Heart left ventricle (tissue), 16 donors: ENCODE measurements around the gene PSMD4. TPM values are rescaled to one million over a fixed set of nuclear protein-coding genes. Genes with fewer than 3 reads are reported as not detected.

ENCODE experiments used
- ATAC-seq, 4 donors: fragments of 200-7000 bp; cut with Tn5 transposase; one replicate each; pipeline ENCODE4 v1.9.1; 2020 to 2022; ENCODE audit warnings: moderate library complexity in 4 of 4, mild to moderate bottlenecking in 3 of 4, moderate number of reproducible peaks in 1 of 4
- DNase-seq, 5 donors: peaks; one replicate each; pipeline ENCODE4 v3.0.0-alpha.2; 2020
- H3K27ac ChIP-seq, 12 donors: fragments of 200-600 bp; sonication (generic) in 4 of 12; one replicate each; pipeline versions ENCODE4 v1.5.0 to v1.8.0; 2016 to 2022; ENCODE audit warnings: mild to moderate bottlenecking in 2 of 12
- H3K27me3 ChIP-seq, 9 donors: fragments of 200-600 bp; sonication (generic) in 2 of 9; one replicate each; pipeline versions ENCODE4 v1.5.1 to v1.8.0; 2016 to 2022; ENCODE audit warnings: mild to moderate bottlenecking in 3 of 9
- H3K36me3 ChIP-seq, 9 donors: fragments of 200-600 bp; sonication (generic) in 2 of 9; one replicate each; pipeline versions ENCODE4 v1.5.0 to v1.8.0; 2018 to 2022; ENCODE audit warnings: mild to moderate bottlenecking in 2 of 9
- H3K4me1 ChIP-seq, 12 donors: fragments of 200-600 bp; sonication (generic) in 4 of 12; one replicate each; pipeline versions ENCODE4 v1.5.0 to v1.8.0; 2016 to 2022; ENCODE audit warnings: mild to moderate bottlenecking in 3 of 12
- H3K4me3 ChIP-seq, 12 donors: fragments of 200-600 bp; sonication (generic) in 4 of 12; one replicate each; pipeline versions ENCODE4 v1.5.0 to v1.8.0; 2017 to 2022; ENCODE audit warnings: mild to moderate bottlenecking in 9 of 12, moderate library complexity in 4 of 12
- H3K9me3 ChIP-seq, 12 donors: fragments of 200-600 bp; sonication (generic) in 4 of 12; one replicate each; pipeline versions ENCODE4 v1.5.0 to v1.8.0; 2016 to 2022; ENCODE audit warnings: mild to moderate bottlenecking in 1 of 12
- POLR2A ChIP-seq, 2 donors: fragments of 450-650 bp; IDR thresholded peaks; one replicate each; pipeline ENCODE4 v1.6.1; 2017; ENCODE audit warnings: antibody characterized with exemption in 2 of 2, mild to moderate bottlenecking in 2 of 2, moderate library complexity in 2 of 2
- WGBS, 4 donors: extraction: QIAGEN DNeasy Blood & Tissue Kit in 2 of 4; methylation state at CpG; one replicate each; pipeline versions ENCODE4 v1.1.5 to v1.1.7; 2013 to 2018; 5-methylcytosine and 5-hydroxymethylcytosine counted together
- intact Hi-C, 10 donors: fragments of 100-400 bp; cut with DNase I; formaldehyde crosslinking; loops; one replicate each; pipeline versions ENCODE4 v1.11.1 to v1.14.2; 2022
- polyA plus RNA-seq, 2 donors: library from polyadenylated mRNA; stranded (reverse); fragments of 200-250 nt; gene quantifications; one replicate each; pipeline ENCODE4 v1.2.3, GENCODE V29; 2013
- total RNA-seq, 9 donors: library from RNA; depleted of rRNA in 2 of 9; stranded (reverse); fragments of >200 nt in 2 of 9; fragmentation: NEBNext Ultra II Directional in 3 of 9; extraction: Animal tissue kit (Norgen Biotek cat#: 25700) in 3 of 9; gene quantifications; one replicate each; pipeline versions ENCODE4 v1.1.0 to v1.2.4, GENCODE V29; 2016 to 2023
- TF ChIP-seq, protein P1 (sequence below), 12 donors: fragments of 200-600 bp; sonication (generic) in 4 of 12; IDR thresholded peaks; one replicate each; pipeline versions ENCODE4 v1.5.0 to v1.8.0; 2018 to 2022; ENCODE audit warnings: antibody characterized with exemption in 12 of 12, mild to moderate bottlenecking in 5 of 12
- donor health status: ischemic (EF 13 %, LVEDD 7.1; RV severe dilation, severe dysfunction).
- donor health status: healthy with polysubstance abuse.
- donor health status: DM: no; HTN: yes; CAD: no.
- donor health status: DM: no; HTN: no; CAD: no.
- donor health status: ischemic (EF 25% LVEDD 6.9; RV normal size, moderate dysfunction).
- donor health status: ischemic (EF 25% LVEDD 5.7; RV mildly dilated, moderate dysfunction).
- donor health status: healthy.
- donor health status: DM: yes; HTN: yes; CAD: no.
- donor health status: ischemic (EF 35%, LVEDD 5.7; RV mildly dilated, moderate dysfunction).
- donor health status: nonischemic (EF 11% LVEDD 7.7; RV severe dilation, severe dysfunction).
- donor health status: DM: yes; HTN: yes; CAD: no.
- donor health status: PGD.
- donor health status: ischemic (EF 29% LVEDD 5.4; RV normal size, mild dysfunction).
- donor health status: nonischemic (EF 23%, LVEDD 6.1; RV moderate dilation, normal function).

Gene PSMD4
- total and polyA plus RNA-seq, 11 donors = 127 to 231 (median 143) TPM

DNA sequence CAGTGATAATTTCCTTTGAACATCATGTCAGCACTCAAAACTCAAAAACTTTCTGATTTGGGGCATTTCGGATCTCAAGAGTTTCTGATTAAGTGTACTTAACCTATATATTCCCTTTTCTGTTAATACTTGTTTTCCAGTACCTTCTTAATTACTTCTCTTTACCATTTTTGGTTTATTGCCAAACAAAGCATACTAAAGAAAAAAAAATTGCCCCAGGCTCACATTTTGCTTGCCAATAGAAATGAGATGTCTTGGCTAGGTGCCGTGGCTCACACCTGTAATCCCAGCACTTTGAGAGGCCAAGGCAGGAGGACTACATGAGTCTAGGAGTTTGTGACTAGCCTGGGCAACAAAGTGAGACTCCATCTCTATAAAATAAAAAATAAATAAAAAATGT lies 4.8 kb downstream of the PSMD4 start:
- 78 to 84% (median 82%) methylated on average over 2 of the region's 2 CpGs for WGBS, 4 donors
- intact Hi-C loops = loop anchor here in 1 of 10 donors (10.0 kb wide), 1 partner anchor 165 kb away; no protein-coding TSS in a partner anchor
- no peak for TF ChIP-seq POLR2A (IDR thresholded peaks at IDR 0.05)
- TF ChIP-seq, protein P1, sequence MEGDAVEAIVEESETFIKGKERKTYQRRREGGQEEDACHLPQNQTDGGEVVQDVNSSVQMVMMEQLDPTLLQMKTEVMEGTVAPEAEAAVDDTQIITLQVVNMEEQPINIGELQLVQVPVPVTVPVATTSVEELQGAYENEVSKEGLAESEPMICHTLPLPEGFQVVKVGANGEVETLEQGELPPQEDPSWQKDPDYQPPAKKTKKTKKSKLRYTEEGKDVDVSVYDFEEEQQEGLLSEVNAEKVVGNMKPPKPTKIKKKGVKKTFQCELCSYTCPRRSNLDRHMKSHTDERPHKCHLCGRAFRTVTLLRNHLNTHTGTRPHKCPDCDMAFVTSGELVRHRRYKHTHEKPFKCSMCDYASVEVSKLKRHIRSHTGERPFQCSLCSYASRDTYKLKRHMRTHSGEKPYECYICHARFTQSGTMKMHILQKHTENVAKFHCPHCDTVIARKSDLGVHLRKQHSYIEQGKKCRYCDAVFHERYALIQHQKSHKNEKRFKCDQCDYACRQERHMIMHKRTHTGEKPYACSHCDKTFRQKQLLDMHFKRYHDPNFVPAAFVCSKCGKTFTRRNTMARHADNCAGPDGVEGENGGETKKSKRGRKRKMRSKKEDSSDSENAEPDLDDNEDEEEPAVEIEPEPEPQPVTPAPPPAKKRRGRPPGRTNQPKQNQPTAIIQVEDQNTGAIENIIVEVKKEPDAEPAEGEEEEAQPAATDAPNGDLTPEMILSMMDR (IDR thresholded peaks at IDR 0.05) = no peak
- Histone ChIP-seq H3K27me3 (no peaks in the 10 kb centered on the region), H3K36me3 (peaks cover 0 to 34% (median 24%) of the 10 kb centered on the region in 9 donors), H3K9me3 (no peaks in the 10 kb centered on the region), H3K27ac (no peak overlapping the region), H3K4me1 (peaks cover 0 to 22% (median 9%) of the 10 kb centered on the region in 12 donors), H3K4me3 (no peak overlapping the region)
- DNase-seq (no peak), ATAC-seq (no peak)

DNA sequence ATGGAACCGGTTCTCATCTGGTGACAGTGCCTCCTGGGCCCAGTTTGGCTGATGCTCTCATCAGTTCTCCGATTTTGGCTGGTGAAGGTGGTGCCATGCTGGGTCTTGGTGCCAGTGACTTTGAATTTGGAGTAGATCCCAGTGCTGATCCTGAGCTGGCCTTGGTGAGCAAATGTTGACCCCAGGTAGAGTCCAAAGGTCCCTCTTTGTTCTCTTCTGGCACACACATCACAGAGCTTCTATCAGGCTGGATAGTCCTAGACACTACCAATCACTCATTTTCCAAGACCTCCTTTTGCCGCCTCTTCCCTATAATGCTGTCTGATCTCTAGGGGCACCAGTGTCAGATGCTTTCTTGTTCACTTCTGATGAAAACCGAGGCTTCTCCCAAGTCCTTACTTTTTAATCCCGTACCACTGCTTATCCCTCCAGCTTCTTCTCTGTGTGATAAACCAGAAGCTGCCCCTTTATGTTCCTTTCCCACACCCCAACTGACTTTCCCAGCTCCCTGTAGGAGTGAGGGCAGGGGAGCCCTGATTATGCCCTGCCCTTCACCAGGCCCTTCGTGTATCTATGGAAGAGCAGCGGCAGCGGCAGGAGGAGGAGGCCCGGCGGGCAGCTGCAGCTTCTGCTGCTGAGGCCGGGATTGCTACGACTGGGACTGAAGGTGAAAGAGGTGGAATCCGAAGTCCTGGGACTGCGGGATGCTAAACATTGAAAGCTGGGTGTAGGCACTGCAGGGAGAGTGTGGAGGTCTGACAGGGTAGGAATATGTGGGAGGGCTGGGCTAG lies 11.1 kb downstream of the PSMD4 start:
- ATAC-seq = no peak
- intact Hi-C loops = no loop called here
- TF ChIP-seq, protein P1 (IDR thresholded peaks at IDR 0.05) = no peak
- no peak for TF ChIP-seq POLR2A (IDR thresholded peaks at IDR 0.05)
- Histone ChIP-seq H3K4me3 (no peak overlapping the region), H3K36me3 (peaks cover 0 to 87% (median 82%) of the 10 kb centered on the region in 9 donors), H3K4me1 (no peaks in the 10 kb centered on the region), H3K9me3 (no peaks in the 10 kb centered on the region), H3K27me3 (no peaks in the 10 kb centered on the region), H3K27ac (no peak overlapping the region)
- no peak for DNase-seq
- WGBS, 4 donors = 87 to 96% (median 90%) methylated on average over 14 of the region's 14 CpGs

DNA sequence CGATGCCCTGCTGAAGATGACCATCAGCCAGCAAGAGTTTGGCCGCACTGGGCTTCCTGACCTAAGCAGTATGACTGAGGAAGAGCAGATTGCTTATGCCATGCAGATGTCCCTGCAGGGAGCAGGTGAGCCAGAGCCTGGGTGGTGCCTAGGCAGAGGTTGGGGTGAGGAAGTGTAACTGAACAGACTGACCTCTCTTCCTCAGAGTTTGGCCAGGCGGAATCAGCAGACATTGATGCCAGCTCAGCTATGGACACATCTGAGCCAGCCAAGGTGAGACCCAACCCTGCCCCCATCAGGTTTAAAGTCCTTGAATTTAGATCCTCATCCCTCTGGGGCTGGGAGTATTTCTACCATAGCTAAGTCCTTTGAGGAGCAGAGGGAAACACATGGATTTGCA lies 11.8 kb downstream of the PSMD4 start:
- Histone ChIP-seq H3K4me3 (no peak overlapping the region), H3K27ac (no peak overlapping the region), H3K27me3 (no peaks in the 10 kb centered on the region), H3K9me3 (no peaks in the 10 kb centered on the region), H3K4me1 (peaks cover 0 to 1% (median 0%) of the 10 kb centered on the region in 12 donors), H3K36me3 (peaks cover 0 to 89% (median 83%) of the 10 kb centered on the region in 9 donors)
- intact Hi-C loops = no loop called here
- no peak for ATAC-seq
- 92 to 100% (median 96%) methylated on average over 3 of the region's 3 CpGs for WGBS, 4 donors
- no peak for TF ChIP-seq POLR2A (IDR thresholded peaks at IDR 0.05)
- TF ChIP-seq, protein P1 (IDR thresholded peaks at IDR 0.05) = no peak
- no peak for DNase-seq

DNA sequence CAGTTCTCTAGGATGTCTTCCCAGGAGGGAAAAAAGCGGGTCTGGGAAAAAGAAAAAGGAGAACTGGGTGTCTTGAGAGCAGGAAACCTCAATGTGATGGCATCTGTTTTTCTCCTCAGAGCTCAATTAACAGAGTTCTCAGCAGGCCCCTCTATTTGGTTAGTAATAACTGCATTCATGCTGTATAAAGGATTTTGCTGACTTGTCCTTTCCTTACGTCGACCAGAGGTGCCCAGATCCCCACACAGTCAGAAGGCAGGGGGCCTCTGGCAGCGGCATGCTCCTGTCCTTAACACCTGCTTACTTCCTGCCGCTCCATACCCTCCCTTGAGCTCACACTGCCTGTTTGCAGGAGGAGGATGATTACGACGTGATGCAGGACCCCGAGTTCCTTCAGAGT lies 12.3 kb downstream of the PSMD4 start:
- peaks cover 0 to 87% (median 81%) of the 10 kb centered on the region in 9 donors for H3K36me3 ChIP-seq
- peaks cover 0 to 6% (median 1%) of the 10 kb centered on the region in 12 donors for H3K4me1 ChIP-seq
- TF ChIP-seq, protein P1 (IDR thresholded peaks at IDR 0.05) = no peak
- no peak for TF ChIP-seq POLR2A (IDR thresholded peaks at IDR 0.05)
- H3K9me3 ChIP-seq = no peaks in the 10 kb centered on the region
- DNase-seq = no peak
- H3K27me3 ChIP-seq = no peaks in the 10 kb centered on the region
- no peak overlapping the region for H3K27ac ChIP-seq
- H3K4me3 ChIP-seq = no peak overlapping the region
- intact Hi-C loops = no loop called here
- ATAC-seq = no peak
- 75 to 79% (median 77%) methylated on average over 8 of the region's 8 CpGs for WGBS, 4 donors
